HUES64 (cell line): ENCODE results near the gene TBKBP1.

Experiments used
- H3K27ac ChIP-seq: 2 replicates; pipeline ENCODE4 v1.7.0; 2013; ENCODE audit warnings: low read depth, low read length, inconsistent platforms
- H3K27me3 ChIP-seq: 2 replicates; pipeline ENCODE4 v1.6.1; 2013; ENCODE audit warnings: mild to moderate bottlenecking, low read length; ENCODE audit not compliant: insufficient read depth
- H3K36me3 ChIP-seq: 2 replicates; pipeline ENCODE4 v1.6.1; 2013; ENCODE audit warnings: mild to moderate bottlenecking, low read length; ENCODE audit not compliant: insufficient read depth
- H3K4me1 ChIP-seq: 2 replicates; pipeline ENCODE4 v1.6.1; 2013; ENCODE audit warnings: mild to moderate bottlenecking, low read length, moderate library complexity; ENCODE audit not compliant: insufficient read depth
- H3K4me3 ChIP-seq: 2 replicates; pipeline ENCODE4 v1.5.1; 2013; ENCODE audit warnings: mild to moderate bottlenecking, low read length, moderate library complexity
- H3K9ac ChIP-seq: 2 replicates; pipeline ENCODE4 v1.6.1; 2013; ENCODE audit warnings: mild to moderate bottlenecking, low read depth, low read length
- H3K9me3 ChIP-seq: 2 replicates; pipeline ENCODE4 v1.6.1; 2013; ENCODE audit warnings: low read depth, low read length; ENCODE audit not compliant: insufficient read depth
- WGBS: fragments of 150-250, 120-280 bp; methylation state at CpG from one replicate; pipeline ENCODE4 v1.1.7; 2013; ENCODE audit warnings: missing lambda C conversion rate; 5-methylcytosine and 5-hydroxymethylcytosine counted together

The TBKBP1 gene

DNA sequence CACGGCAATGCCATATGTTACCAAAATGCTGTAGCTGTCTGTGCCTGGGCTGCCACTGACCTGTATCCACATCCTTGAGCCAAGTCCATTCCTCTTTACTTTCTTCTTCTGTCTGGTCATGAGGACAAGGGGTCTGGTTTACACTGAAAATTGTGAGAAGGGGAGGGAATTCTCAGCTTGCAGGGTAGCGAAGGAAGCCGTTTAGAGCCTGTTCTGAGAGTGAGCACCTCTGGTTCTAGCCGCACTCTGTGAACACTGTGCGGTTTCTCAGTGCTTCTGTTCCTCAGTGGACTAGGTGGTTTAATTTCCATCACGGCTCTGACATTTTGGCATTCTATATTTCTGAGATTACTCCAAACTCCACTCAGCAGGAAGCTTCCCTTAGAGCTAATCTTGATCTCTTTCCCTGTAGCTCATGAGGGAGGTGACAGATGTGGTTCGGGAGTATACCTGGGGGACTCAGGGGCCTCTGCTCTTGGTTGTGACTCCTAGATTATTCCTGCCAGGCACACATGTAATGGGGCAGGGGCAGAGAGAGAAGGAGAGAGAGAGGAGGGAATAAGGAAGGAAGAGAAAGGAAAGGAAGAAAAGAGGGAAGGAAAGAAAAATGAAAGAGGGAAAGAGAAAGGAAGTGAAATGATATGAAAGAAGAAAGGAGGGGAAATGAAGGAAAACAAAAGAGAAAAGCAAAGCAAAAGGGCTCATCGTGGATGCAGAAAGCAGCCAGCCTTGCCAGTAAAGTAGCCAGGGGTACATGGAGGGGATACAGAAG lies 24.9 kb downstream of the TBKBP1 start:
- Histone ChIP-seq H3K27me3 (peaks cover 43% of the 10 kb centered on the region), H3K4me1 (peaks cover 8% of the 10 kb centered on the region), H3K4me3 (no peak overlapping the region), H3K36me3 (no peaks in the 10 kb centered on the region), H3K9me3 (no peaks in the 10 kb centered on the region), H3K9ac (no peak overlapping the region), H3K27ac (no peak overlapping the region)
- 82% methylated on average over 8 of the region's 8 CpGs for WGBS

- Histone ChIP-seq H3K4me3 (no peak overlapping the region), H3K9me3 (no peaks in the 10 kb centered on the region), H3K4me1 (peaks cover under 1% of the 10 kb centered on the region), H3K9ac (no peak overlapping the region), H3K27me3 (peaks cover 42% of the 10 kb centered on the region), H3K27ac (no peak overlapping the region), H3K36me3 (no peaks in the 10 kb centered on the region)
- WGBS: 88% methylated on average over 9 of the region's 9 CpGs
Observed at GRCh38 chr17:47719411-47720152, 25.6 kb downstream of the TBKBP1 start.

- Histone ChIP-seq H3K4me3 (no peak overlapping the region), H3K9me3 (no peaks in the 10 kb centered on the region), H3K4me1 (no peaks in the 10 kb centered on the region; the same call in 1 of the 2 replicates), H3K27ac (no peak overlapping the region), H3K9ac (no peak overlapping the region), H3K27me3 (peaks cover 42% of the 10 kb centered on the region), H3K36me3 (no peaks in the 10 kb centered on the region)
- 72% methylated on average over 11 of the region's 11 CpGs for WGBS
Observed at GRCh38 chr17:47720196-47720595, 26.2 kb downstream of the TBKBP1 start.

GRCh38 chr17:47720754-47721533 lies 27.0 kb downstream of the TBKBP1 start:
- no peaks in the 10 kb centered on the region for H3K36me3 ChIP-seq
- H3K4me1 ChIP-seq: no peaks in the 10 kb centered on the region; the same call in 1 of the 2 replicates
- 25% methylated on average over 35 of the region's 36 CpGs for WGBS
- H3K27me3 ChIP-seq: peaks cover 42% of the 10 kb centered on the region
- H3K9me3 ChIP-seq: no peaks in the 10 kb centered on the region
- H3K27ac ChIP-seq: no peak overlapping the region
- H3K4me3 ChIP-seq: peak overlapping the region; percentile 30
- no peak overlapping the region for H3K9ac ChIP-seq

GRCh38 chr17:47721725-47722124 lies 27.8 kb downstream of the TBKBP1 start:
- WGBS: 73% methylated on average over 7 of the region's 8 CpGs
- Histone ChIP-seq H3K9ac (no peak overlapping the region), H3K9me3 (no peaks in the 10 kb centered on the region), H3K4me1 (no peaks in the 10 kb centered on the region; the same call in 1 of the 2 replicates), H3K36me3 (no peaks in the 10 kb centered on the region), H3K27ac (no peak overlapping the region), H3K27me3 (peaks cover 42% of the 10 kb centered on the region), H3K4me3 (no peak overlapping the region)

DNA sequence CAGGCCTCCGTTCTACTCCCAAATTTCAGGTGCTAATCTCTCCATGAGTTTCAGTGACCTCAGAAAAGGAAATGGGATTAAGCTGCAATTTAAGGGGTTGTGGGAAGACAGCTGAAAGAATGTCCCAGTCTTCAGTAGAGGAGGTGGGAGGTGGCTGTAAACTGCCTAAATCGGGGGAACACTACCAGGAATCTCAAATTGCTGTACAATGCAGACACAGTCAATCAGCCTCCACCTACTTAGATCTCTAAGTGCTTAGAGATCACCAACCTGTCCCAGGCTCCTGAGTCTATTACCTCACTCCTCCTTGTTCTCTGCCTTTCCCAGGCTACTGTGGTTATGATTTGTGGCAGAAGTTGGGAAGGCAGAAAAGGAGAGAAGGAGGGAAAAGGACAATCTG lies 30.7 kb downstream of the TBKBP1 start:
- no peaks in the 10 kb centered on the region for H3K9me3 ChIP-seq
- no peak overlapping the region for H3K4me3 ChIP-seq
- H3K27ac ChIP-seq: no peak overlapping the region
- peaks cover 35% of the 10 kb centered on the region for H3K27me3 ChIP-seq
- no peaks in the 10 kb centered on the region for H3K36me3 ChIP-seq
- no peak overlapping the region for H3K9ac ChIP-seq
- H3K4me1 ChIP-seq: no peaks in the 10 kb centered on the region; the same call in 1 of the 2 replicates
- 71% methylated on average over 2 of the region's 2 CpGs for WGBS

DNA sequence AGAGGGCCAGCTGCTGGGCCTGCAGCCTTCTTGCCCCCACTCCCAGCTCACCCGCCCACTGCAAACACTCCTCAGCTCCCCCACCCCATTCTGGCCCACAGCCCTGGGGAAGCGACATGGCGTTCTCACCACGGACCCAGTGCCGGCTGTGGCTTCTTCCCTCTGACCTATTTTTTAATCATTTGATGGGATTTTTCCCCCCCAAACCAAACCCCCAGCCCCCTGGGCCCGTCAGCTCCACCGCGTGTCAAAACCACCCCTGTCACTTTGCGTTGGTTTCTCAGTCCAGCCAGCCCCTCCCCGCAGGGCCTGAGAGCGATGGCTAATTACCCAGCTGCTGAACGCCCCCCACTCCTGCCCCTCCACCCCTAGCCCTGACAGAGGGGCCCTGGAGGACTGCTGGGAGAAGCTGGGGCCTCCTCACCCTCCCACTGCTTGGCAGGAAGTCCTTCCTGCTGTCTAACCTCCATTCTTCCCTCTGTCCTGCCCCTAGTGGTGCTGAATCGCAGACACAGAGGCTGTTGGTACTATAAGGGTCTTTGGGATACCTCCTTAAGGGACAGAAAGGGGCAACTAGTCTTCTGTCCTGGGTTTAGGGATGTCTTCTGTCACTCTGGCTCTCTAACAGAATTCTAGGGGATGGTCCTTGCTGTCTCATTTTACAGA lies 31.6 kb downstream of the TBKBP1 start:
- peaks cover 31% of the 10 kb centered on the region for H3K27me3 ChIP-seq
- no peaks in the 10 kb centered on the region for H3K9me3 ChIP-seq
- no peaks in the 10 kb centered on the region for H3K36me3 ChIP-seq
- no peak overlapping the region for H3K9ac ChIP-seq
- 84% methylated on average over 13 of the region's 13 CpGs for WGBS
- H3K27ac ChIP-seq: no peak overlapping the region
- H3K4me1 ChIP-seq: no peaks in the 10 kb centered on the region; the same call in 1 of the 2 replicates
- no peak overlapping the region for H3K4me3 ChIP-seq

GRCh38 chr17:47726796-47727703 lies 33.1 kb downstream of the TBKBP1 start:
- H3K4me3 ChIP-seq: no peak overlapping the region
- H3K27ac ChIP-seq: no peak overlapping the region
- H3K4me1 ChIP-seq: no peaks in the 10 kb centered on the region
- H3K9ac ChIP-seq: no peak overlapping the region
- 84% methylated on average over 12 of the region's 12 CpGs for WGBS
- no peaks in the 10 kb centered on the region for H3K36me3 ChIP-seq
- no peaks in the 10 kb centered on the region for H3K9me3 ChIP-seq
- H3K27me3 ChIP-seq: peaks cover 31% of the 10 kb centered on the region

DNA sequence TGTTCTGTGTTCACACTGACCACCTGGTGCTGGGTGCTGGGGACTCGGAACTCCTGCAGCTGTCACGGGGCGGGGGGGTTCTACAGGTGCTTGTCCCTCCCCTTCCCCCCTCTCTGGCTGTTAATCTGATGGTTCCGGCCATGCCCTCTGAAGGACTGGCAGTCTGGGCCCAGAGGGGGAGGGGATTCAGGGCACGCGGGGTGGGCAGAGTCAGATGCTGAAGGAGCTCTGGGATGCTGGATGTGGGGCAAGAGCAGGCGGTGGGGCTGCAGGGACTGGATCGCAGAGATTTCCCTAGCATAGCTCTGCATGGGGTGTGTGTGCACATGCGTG lies 33.7 kb downstream of the TBKBP1 start:
- 86% methylated on average over 9 of the region's 9 CpGs for WGBS
- peaks cover 32% of the 10 kb centered on the region for H3K27me3 ChIP-seq
- no peak overlapping the region for H3K27ac ChIP-seq
- no peaks in the 10 kb centered on the region for H3K9me3 ChIP-seq
- no peak overlapping the region for H3K9ac ChIP-seq
- H3K4me3 ChIP-seq: no peak overlapping the region
- no peaks in the 10 kb centered on the region for H3K36me3 ChIP-seq
- no peaks in the 10 kb centered on the region for H3K4me1 ChIP-seq

DNA sequence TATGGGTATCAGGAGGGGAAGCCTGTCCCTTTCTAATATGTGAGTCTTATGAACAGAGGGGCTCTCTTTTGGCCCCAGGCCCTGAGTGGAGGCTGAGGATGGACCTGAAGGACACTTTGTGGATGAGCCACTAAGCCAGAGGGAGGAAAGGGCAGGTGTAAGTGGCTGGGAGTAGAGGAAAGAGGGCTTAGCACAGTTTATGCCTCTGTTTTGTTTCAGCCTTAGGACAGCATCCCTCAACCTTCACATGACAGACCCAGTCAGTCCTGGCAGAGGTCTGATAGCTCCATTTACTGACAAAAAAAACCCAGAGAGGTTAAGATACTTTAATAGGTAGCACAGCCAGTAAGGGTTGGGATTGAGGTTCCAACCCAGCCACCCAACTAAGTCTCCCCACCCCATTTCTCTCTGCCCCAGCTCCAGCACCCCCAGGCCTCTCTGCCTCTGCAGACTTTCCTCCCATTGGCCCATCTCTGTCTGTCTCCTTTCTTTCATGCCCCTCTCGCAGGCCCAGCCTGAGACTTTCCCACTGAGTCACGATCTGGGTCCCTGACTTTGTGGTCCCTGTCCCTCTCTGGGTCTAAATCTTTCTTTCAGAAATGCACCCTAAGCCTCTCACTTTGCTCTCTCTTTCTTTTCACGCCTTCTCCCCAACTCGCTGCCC lies 34.4 kb downstream of the TBKBP1 start:
- H3K36me3 ChIP-seq: no peaks in the 10 kb centered on the region
- H3K27ac ChIP-seq: no peak overlapping the region
- H3K9ac ChIP-seq: no peak overlapping the region
- peaks cover 38% of the 10 kb centered on the region for H3K27me3 ChIP-seq
- no peaks in the 10 kb centered on the region for H3K9me3 ChIP-seq
- H3K4me1 ChIP-seq: no peaks in the 10 kb centered on the region
- 87% methylated on average over 4 of the region's 4 CpGs for WGBS
- H3K4me3 ChIP-seq: no peak overlapping the region
